Fibroblast of mammary gland (primary cell): Measurements from ENCODE around the gene AGAP2.

Experiments
- DNase-seq: peaks from one replicate; pipeline ENCODE4 v3.0.0-alpha.2; 2010; ENCODE audit warnings: low read depth
- H3K4me3 ChIP-seq: 2 replicates; pipeline ENCODE4 v1.5.1; 2011; ENCODE audit warnings: low read depth, mild to moderate bottlenecking, low read length, moderate library complexity; ENCODE audit not compliant: control insufficient read depth
- TF ChIP-seq, protein P1 (sequence below): conservative IDR thresholded peaks from 2 replicates; pipeline ENCODE4 v1.5.1; 2011; ENCODE audit warnings: low read depth, low read length, inconsistent platforms; ENCODE audit not compliant: control insufficient read depth, insufficient read depth

The AGAP2 gene

GRCh38 chr12:57735198-57735855 is 3.2 kb downstream of the AGAP2 start:
- no peak overlapping the region for H3K4me3 ChIP-seq
- DNase-seq: no peak
- TF ChIP-seq, protein P1, sequence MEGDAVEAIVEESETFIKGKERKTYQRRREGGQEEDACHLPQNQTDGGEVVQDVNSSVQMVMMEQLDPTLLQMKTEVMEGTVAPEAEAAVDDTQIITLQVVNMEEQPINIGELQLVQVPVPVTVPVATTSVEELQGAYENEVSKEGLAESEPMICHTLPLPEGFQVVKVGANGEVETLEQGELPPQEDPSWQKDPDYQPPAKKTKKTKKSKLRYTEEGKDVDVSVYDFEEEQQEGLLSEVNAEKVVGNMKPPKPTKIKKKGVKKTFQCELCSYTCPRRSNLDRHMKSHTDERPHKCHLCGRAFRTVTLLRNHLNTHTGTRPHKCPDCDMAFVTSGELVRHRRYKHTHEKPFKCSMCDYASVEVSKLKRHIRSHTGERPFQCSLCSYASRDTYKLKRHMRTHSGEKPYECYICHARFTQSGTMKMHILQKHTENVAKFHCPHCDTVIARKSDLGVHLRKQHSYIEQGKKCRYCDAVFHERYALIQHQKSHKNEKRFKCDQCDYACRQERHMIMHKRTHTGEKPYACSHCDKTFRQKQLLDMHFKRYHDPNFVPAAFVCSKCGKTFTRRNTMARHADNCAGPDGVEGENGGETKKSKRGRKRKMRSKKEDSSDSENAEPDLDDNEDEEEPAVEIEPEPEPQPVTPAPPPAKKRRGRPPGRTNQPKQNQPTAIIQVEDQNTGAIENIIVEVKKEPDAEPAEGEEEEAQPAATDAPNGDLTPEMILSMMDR: no peak

- no peak overlapping the region for H3K4me3 ChIP-seq
- TF ChIP-seq, protein P1: no peak
- no peak for DNase-seq
Measured at GRCh38 chr12:57734591-57734990, 4.0 kb downstream of the AGAP2 start.

DNA sequence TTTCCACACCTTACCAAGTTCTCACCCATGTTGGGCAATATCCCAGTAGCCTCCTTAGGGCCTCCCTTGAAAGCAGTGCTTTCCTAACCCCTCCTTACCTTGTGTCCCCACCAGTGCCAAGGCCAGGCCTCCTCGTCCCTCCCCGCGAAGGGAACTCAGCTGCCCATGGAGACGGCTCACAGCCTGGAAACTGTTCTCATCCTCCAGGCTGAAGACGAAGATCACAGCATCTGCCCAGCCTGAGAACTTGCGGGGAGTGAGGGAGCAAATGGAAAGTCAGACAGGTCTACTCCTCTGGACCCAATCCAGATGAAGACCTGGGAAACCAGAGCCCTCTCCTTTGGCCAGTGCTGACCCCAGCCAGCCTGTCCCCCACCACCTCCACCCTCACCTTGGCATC is 4.6 kb downstream of the AGAP2 start:
- no peak overlapping the region for H3K4me3 ChIP-seq
- DNase-seq: no peak
- TF ChIP-seq, protein P1: no peak

DNA sequence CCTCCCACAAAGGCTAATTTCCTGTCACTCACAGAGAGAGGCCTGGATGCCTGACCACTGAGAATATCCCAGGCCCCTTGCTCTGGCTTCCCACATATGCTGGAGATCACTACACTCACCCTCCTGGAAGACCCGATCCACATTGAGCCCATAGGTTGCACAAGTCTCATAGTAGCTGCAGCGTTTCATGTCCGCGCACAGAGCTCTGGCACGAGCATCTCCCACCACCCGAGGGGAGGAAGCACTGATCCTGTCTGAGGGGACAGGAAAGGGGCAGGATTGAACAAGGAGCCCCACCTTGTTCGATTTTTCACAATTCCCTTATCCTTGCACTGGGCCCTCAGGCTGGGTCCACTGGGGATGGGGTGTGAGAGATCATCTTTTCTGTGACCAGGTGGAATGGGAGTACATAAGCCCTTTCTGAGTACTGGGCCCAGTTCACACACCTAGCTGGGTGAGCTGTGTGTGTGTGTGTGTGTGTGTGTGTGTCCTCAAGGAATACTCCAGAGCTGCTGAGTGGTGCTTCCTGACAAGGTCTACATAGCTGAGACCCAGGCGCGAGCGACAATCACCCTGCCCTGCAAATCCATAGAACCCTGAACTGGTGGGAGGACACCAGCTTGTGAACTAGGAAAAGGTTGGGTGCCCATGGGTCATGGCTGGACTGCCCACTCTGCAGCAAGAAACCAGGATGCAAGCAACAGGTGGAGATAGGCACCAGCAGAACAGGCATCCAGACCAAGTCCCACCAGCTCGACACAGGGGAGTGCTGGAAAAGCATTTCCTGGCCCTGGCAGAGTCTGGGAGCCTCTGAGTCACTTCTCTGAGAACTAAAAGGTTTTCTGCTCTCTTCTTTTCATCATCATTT is 5.6 kb downstream of the AGAP2 start:
- TF ChIP-seq, protein P1: no peak
- DNase-seq: no peak
- no peak overlapping the region for H3K4me3 ChIP-seq

GRCh38 chr12:57732270-57732669 is 6.3 kb downstream of the AGAP2 start:
- TF ChIP-seq, protein P1: no peak
- no peak overlapping the region for H3K4me3 ChIP-seq

GRCh38 chr12:57731411-57732080 is 7.0 kb downstream of the AGAP2 start:
- H3K4me3 ChIP-seq: no peak overlapping the region
- DNase-seq: no peak
- TF ChIP-seq, protein P1: no peak

More at GRCh38 chr12:57732270-57732669, 6.3 kb downstream of the AGAP2 start:
- no peak for DNase-seq
